Measurements from ENCODE around the gene GALNT10. TPM values are rescaled to one million over a fixed set of nuclear protein-coding genes. Genes with fewer than 3 reads are reported as not detected.

Gene GALNT10
- total and polyA plus RNA-seq, 9 of the 15 experiments (the other 6 are each of a cell fraction or from before 2014, with no cell fraction given): 4.6 to 37.1 (median 13.3) TPM

DNA sequence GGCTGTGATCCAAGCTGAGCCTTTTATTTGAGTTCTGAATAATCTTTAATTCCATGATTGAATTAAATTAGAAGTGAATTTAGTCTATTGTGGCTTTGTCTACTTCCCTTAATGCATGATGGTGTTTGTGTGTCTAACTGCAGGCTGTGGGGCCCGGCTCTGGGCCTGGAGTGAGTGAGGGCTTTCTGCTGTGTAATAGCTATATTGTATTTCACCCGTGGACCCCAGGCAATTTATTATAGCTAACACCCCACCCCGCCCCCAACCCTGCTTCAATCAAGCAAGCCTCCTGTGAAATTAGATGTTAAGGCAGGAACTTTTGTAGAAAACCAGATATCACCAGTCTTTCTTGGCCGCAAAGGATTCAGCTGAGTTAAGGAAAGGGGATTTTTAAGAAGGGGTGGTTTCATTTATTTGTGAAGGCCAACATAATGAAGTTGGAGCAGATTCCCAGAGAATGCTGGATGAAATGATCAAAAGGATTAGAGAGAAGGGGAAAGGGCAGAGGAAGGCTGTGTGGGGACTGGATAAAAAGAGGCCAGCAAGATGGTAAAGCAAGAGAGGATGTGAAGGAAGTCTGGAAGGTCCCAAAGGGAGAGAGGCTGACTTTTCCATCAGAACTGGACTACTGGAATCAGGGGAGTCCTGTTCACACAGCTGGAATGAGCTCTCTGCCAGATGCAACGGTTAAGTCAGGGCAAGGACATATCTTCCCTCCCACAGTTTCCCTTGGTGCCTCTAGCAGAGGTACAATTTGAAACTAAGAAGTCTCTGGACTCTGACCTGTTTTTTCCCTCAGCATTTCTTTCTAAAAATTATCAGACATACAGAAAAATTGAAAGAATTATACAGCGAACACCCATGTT, 129.9 kb downstream of the GALNT10 start:
- Histone ChIP-seq H3K36me3 (ENCODE audit: control insufficient read depth, insufficient read depth, low read length) (no peaks in the 10 kb centered on the region), H3K27me3 (ENCODE audit: control insufficient read depth in 2 of 2, insufficient read depth in 2 of 2, low read length in 2 of 2) (no peaks in the 10 kb centered on the region), H3K4me3 (no peak overlapping the region), H3K4me1 (replicated peaks in 1 of 2; ENCODE audit: control insufficient read depth in 2 of 2, insufficient read depth in 2 of 2, low read length in 2 of 2) (no peaks in the 10 kb centered on the region; a peak in 1 of 5 replicates), H3K27ac (ENCODE audit: extremely low read depth, low read depth, low read length) (no peak overlapping the region), H3K9me1 (ENCODE audit: control insufficient read depth, insufficient read depth, low read length) (no peaks in the 10 kb centered on the region), H3K79me2 (ENCODE audit: control insufficient read depth, insufficient read depth, low read length) (no peaks in the 10 kb centered on the region), H2AFZ (ENCODE audit: low read depth, low read length) (no peak overlapping the region), H4K20me1 (replicated peaks; ENCODE audit: control insufficient read depth, insufficient read depth, low read length) (0 out of 2 replicates have a peak, but pooled peaks cover 3% of the 10 kb centered on the region), H3K9ac (ENCODE audit: insufficient read depth in 1 of 2, low read depth in 2 of 2, low read length in 2 of 2) (no peak overlapping the region), H3K9me3 (replicated peaks; ENCODE audit: control insufficient read depth, insufficient read depth, low read depth, low read length) (no peaks in the 10 kb centered on the region), H3K4me2 (ENCODE audit: insufficient read depth, low read length) (no peak overlapping the region)
- no TSS peak for BruUV-seq (replicated peaks)
- ATAC-seq (no peak), DNase-seq (ENCODE audit: extremely low read depth in 1 of 4, low spot score in 3 of 4) (no peak), FAIRE-seq (no peak)
- intact Hi-C loops (cut with micrococcal nuclease) (no loop called here), in situ Hi-C loops (cut with MboI) (no loop called here)
- ChIA-PET POLR2A (interaction anchor here (0.6 to 0.7 kb wide), 2 partner anchors 83 to 84 kb away, joined by 3 read pairs; no protein-coding TSS in a partner anchor), CTCF (ENCODE audit: low intra/inter-chr PET ratio) (no interaction called here)
- 39% methylated on average over 5 of the region's 6 CpGs for WGBS (ENCODE audit: insufficient coverage, low coverage, missing lambda C conversion rate)
- TF ChIP-seq ZNF76 (CRISPR knock-in tag; IDR thresholded peaks at IDR 0.05; ENCODE audit: borderline replicate concordance): no peak
- TF ChIP-seq FOXP4 (CRISPR knock-in tag; IDR thresholded peaks at IDR 0.05; ENCODE audit: borderline replicate concordance): no peak
- TF ChIP-seq FOSL1 (tag; conservative IDR thresholded peaks at IDR 0.05): no peak
- TF ChIP-seq PRPF4 (IDR thresholded peaks at IDR 0.05; ENCODE audit: insufficient read depth, low read depth, low read length, poor library complexity, severe bottlenecking): no peak
- TF ChIP-seq PTBP1 (IDR thresholded peaks at IDR 0.05; ENCODE audit: low read depth, low read length): no peak
- no peak for TF ChIP-seq TOE1 (IDR thresholded peaks at IDR 0.05; ENCODE audit: borderline replicate concordance)
- no peak for TF ChIP-seq TOE1 (CRISPR knock-in tag; IDR thresholded peaks at IDR 0.05; ENCODE audit: borderline replicate concordance, low read depth)
- no peak for TF ChIP-seq ZNF23 (CRISPR knock-in tag; IDR thresholded peaks at IDR 0.05)
- TF ChIP-seq POLR3A (IDR thresholded peaks at IDR 0.05; ENCODE audit: borderline replicate concordance, extremely low read depth, insufficient read depth, insufficient read length): no peak
- no peak for TF ChIP-seq ZBTB9 (CRISPR knock-in tag; IDR thresholded peaks at IDR 0.05)
- no peak for TF ChIP-seq ZNF253 (CRISPR knock-in tag; conservative IDR thresholded peaks at IDR 0.05)
- TF ChIP-seq, protein P1, sequence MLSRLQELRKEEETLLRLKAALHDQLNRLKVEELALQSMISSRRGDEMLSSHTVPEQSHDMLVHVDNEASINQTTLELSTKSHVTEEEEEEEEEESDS (CRISPR knock-in tag; IDR thresholded peaks at IDR 0.05): no peak
- TF ChIP-seq SIX5 (IDR thresholded peaks at IDR 0.05; ENCODE audit: borderline replicate concordance in 1 of 2, insufficient read depth in 1 of 2, low read depth in 1 of 2, low read length in 2 of 2): no peak
- no peak for TF ChIP-seq FIP1L1 (IDR thresholded peaks at IDR 0.05; ENCODE audit: low read depth, low read length, poor library complexity, severe bottlenecking)
- TF ChIP-seq SPI1 (IDR thresholded peaks at IDR 0.05; ENCODE audit: borderline replicate concordance, low read depth, low read length): no peak
- no peak for TF ChIP-seq CBX8 (IDR thresholded peaks at IDR 0.05; ENCODE audit: borderline replicate concordance, extremely low read depth, low read depth, low read length, poor library complexity, severe bottlenecking)
- no peak for TF ChIP-seq TBL1XR1 (IDR thresholded peaks at IDR 0.05; ENCODE audit: low read length in 2 of 2)

All from K562 (cell line).